DOHH2 (cell line): Measurements from ENCODE around the gene RAD51B.

ENCODE experiments used
- CTCF ChIP-seq: fragments of 200-600 bp; sonication (generic); IDR thresholded peaks from one replicate; pipeline ENCODE4 v1.5.1; 2014; ENCODE audit warnings: antibody characterized with exemption, mild to moderate bottlenecking, low read depth, low read length; ENCODE audit not compliant: poor library complexity, severe bottlenecking
- EZH2phosphoT487 ChIP-seq: fragments of 200-600 bp; sonication (generic); IDR thresholded peaks from 2 replicates; pipeline ENCODE4 v1.6.1; 2017; ENCODE audit warnings: borderline replicate concordance, mild to moderate bottlenecking, antibody characterized with exemption, low read length, moderate library complexity, mixed read lengths

GRCh38 chr14:67782090-67782489 lies 37.5 kb upstream of the RAD51B start:
- TF ChIP-seq CTCF = no peak
- no peak for TF ChIP-seq EZH2phosphoT487
